ENCODE data around the gene GDPD4.
A peak's percentile ranks its signal among the peaks of the same experiment; 100 is the strongest.

Gene GDPD4

GRCh38 chr11:77278595-77279506 lies 22.6 kb downstream of the GDPD4 start:
- Mint-ChIP-seq H3K9me3 (no peaks in the 10 kb centered on the region), H3K36me3 (ENCODE audit: low read depth) (no peaks in the 10 kb centered on the region), H3K4me3 (no peak overlapping the region), H3K4me1 (ENCODE audit: low read depth) (no peaks in the 10 kb centered on the region), H3K27me3 (peaks cover 13% of the 10 kb centered on the region), H3K27ac (no peak overlapping the region)

- no peak overlapping the region for H3K27ac Mint-ChIP-seq
- H3K27me3 Mint-ChIP-seq = peaks cover 10% of the 10 kb centered on the region
- H3K4me3 Mint-ChIP-seq = no peak overlapping the region
- no peaks in the 10 kb centered on the region for H3K4me1 Mint-ChIP-seq (ENCODE audit: low read depth)
- no peaks in the 10 kb centered on the region for H3K9me3 Mint-ChIP-seq
- H3K36me3 Mint-ChIP-seq (ENCODE audit: low read depth) = no peaks in the 10 kb centered on the region
Observed at GRCh38 chr11:77276271-77276670, 25.2 kb downstream of the GDPD4 start.

- Mint-ChIP-seq H3K9me3 (no peaks in the 10 kb centered on the region), H3K4me3 (no peak overlapping the region), H3K36me3 (ENCODE audit: low read depth) (no peaks in the 10 kb centered on the region), H3K27me3 (peaks cover 11% of the 10 kb centered on the region), H3K27ac (no peak overlapping the region), H3K4me1 (ENCODE audit: low read depth) (no peaks in the 10 kb centered on the region)
Observed at GRCh38 chr11:77270921-77271320, 30.6 kb downstream of the GDPD4 start.

GRCh38 chr11:77269484-77270123 lies 31.9 kb downstream of the GDPD4 start:
- Mint-ChIP-seq H3K4me3 (no peak overlapping the region), H3K27me3 (peaks cover 11% of the 10 kb centered on the region), H3K36me3 (ENCODE audit: low read depth) (no peaks in the 10 kb centered on the region), H3K27ac (no peak overlapping the region), H3K4me1 (ENCODE audit: low read depth) (no peaks in the 10 kb centered on the region), H3K9me3 (no peaks in the 10 kb centered on the region)

- peaks cover 11% of the 10 kb centered on the region for H3K9me3 Mint-ChIP-seq
- no peak overlapping the region for H3K27ac Mint-ChIP-seq
- H3K27me3 Mint-ChIP-seq = peaks cover 23% of the 10 kb centered on the region
- no peaks in the 10 kb centered on the region for H3K4me1 Mint-ChIP-seq (ENCODE audit: low read depth)
- H3K36me3 Mint-ChIP-seq (ENCODE audit: low read depth) = peaks cover 4% of the 10 kb centered on the region
- H3K4me3 Mint-ChIP-seq = no peak overlapping the region
Observed at GRCh38 chr11:77267962-77268361, 33.5 kb downstream of the GDPD4 start.

GRCh38 chr11:77266766-77267165 lies 34.7 kb downstream of the GDPD4 start:
- Mint-ChIP-seq H3K27me3 (peaks cover 31% of the 10 kb centered on the region), H3K4me3 (no peak overlapping the region), H3K27ac (no peak overlapping the region), H3K9me3 (peaks cover 14% of the 10 kb centered on the region), H3K36me3 (ENCODE audit: low read depth) (peaks cover 8% of the 10 kb centered on the region), H3K4me1 (ENCODE audit: low read depth) (no peaks in the 10 kb centered on the region)

- H3K27ac Mint-ChIP-seq = no peak overlapping the region
- peaks cover 8% of the 10 kb centered on the region for H3K36me3 Mint-ChIP-seq (ENCODE audit: low read depth)
- H3K27me3 Mint-ChIP-seq = peaks cover 37% of the 10 kb centered on the region
- H3K4me1 Mint-ChIP-seq (ENCODE audit: low read depth) = no peaks in the 10 kb centered on the region
- H3K4me3 Mint-ChIP-seq = no peak overlapping the region
- H3K9me3 Mint-ChIP-seq = peaks cover 17% of the 10 kb centered on the region
Observed at GRCh38 chr11:77262803-77263202, 38.7 kb downstream of the GDPD4 start.

GRCh38 chr11:77259641-77260040 lies 41.8 kb downstream of the GDPD4 start:
- peaks cover 44% of the 10 kb centered on the region for H3K27me3 Mint-ChIP-seq
- H3K4me3 Mint-ChIP-seq = no peak overlapping the region
- H3K4me1 Mint-ChIP-seq (ENCODE audit: low read depth) = no peaks in the 10 kb centered on the region
- no peak overlapping the region for H3K27ac Mint-ChIP-seq
- peaks cover 8% of the 10 kb centered on the region for H3K36me3 Mint-ChIP-seq (ENCODE audit: low read depth)
- H3K9me3 Mint-ChIP-seq = peaks cover 17% of the 10 kb centered on the region

- no peaks in the 10 kb centered on the region for H3K36me3 Mint-ChIP-seq (ENCODE audit: low read depth)
- no peak overlapping the region for H3K27ac Mint-ChIP-seq
- peaks cover 23% of the 10 kb centered on the region for H3K4me1 Mint-ChIP-seq (ENCODE audit: low read depth)
- H3K9me3 Mint-ChIP-seq = peaks cover 8% of the 10 kb centered on the region
- peaks cover 8% of the 10 kb centered on the region for H3K27me3 Mint-ChIP-seq
- no peak overlapping the region for H3K4me3 Mint-ChIP-seq
Observed at GRCh38 chr11:77253690-77254089, 47.8 kb downstream of the GDPD4 start.

- no peak overlapping the region for H3K27ac Mint-ChIP-seq
- peaks cover 6% of the 10 kb centered on the region for H3K27me3 Mint-ChIP-seq
- no peaks in the 10 kb centered on the region for H3K36me3 Mint-ChIP-seq (ENCODE audit: low read depth)
- H3K4me1 Mint-ChIP-seq (ENCODE audit: low read depth) = peaks cover 23% of the 10 kb centered on the region
- H3K9me3 Mint-ChIP-seq = peaks cover 8% of the 10 kb centered on the region
- H3K4me3 Mint-ChIP-seq = no peak overlapping the region
Observed at GRCh38 chr11:77252555-77253270, 48.8 kb downstream of the GDPD4 start.

GRCh38 chr11:77250881-77251640 lies 50.4 kb downstream of the GDPD4 start:
- Mint-ChIP-seq H3K36me3 (ENCODE audit: low read depth) (no peaks in the 10 kb centered on the region), H3K4me3 (no peak overlapping the region), H3K9me3 (peaks cover 8% of the 10 kb centered on the region), H3K27me3 (peaks cover 4% of the 10 kb centered on the region), H3K4me1 (ENCODE audit: low read depth) (peaks cover 23% of the 10 kb centered on the region), H3K27ac (no peak overlapping the region)

- Mint-ChIP-seq H3K27me3 (no peaks in the 10 kb centered on the region), H3K36me3 (ENCODE audit: low read depth) (no peaks in the 10 kb centered on the region), H3K27ac (no peak overlapping the region), H3K4me1 (ENCODE audit: low read depth) (peaks cover 28% of the 10 kb centered on the region), H3K4me3 (no peak overlapping the region), H3K9me3 (peaks cover 8% of the 10 kb centered on the region)
Observed at GRCh38 chr11:77249427-77249826, 52.1 kb downstream of the GDPD4 start.

- peaks cover 4% of the 10 kb centered on the region for H3K9me3 Mint-ChIP-seq
- H3K27ac Mint-ChIP-seq = peak overlapping the region; percentile 59
- H3K36me3 Mint-ChIP-seq (ENCODE audit: low read depth) = no peaks in the 10 kb centered on the region
- H3K27me3 Mint-ChIP-seq = peaks cover 7% of the 10 kb centered on the region
- peaks cover 12% of the 10 kb centered on the region for H3K4me1 Mint-ChIP-seq (ENCODE audit: low read depth)
- no peak overlapping the region for H3K4me3 Mint-ChIP-seq
Observed at GRCh38 chr11:77244277-77245027, 57.0 kb downstream of the GDPD4 start.

- Mint-ChIP-seq H3K4me1 (ENCODE audit: low read depth) (no peaks in the 10 kb centered on the region), H3K27ac (no peak overlapping the region), H3K36me3 (ENCODE audit: low read depth) (no peaks in the 10 kb centered on the region), H3K9me3 (peaks cover 4% of the 10 kb centered on the region), H3K4me3 (no peak overlapping the region), H3K27me3 (peaks cover 17% of the 10 kb centered on the region)
Observed at GRCh38 chr11:77236901-77237300, 64.6 kb downstream of the GDPD4 start.
